ENCODE results near the gene TMEM176B.

GRCh38 chr7:150791304-150791703 lies 8.9 kb downstream of the TMEM176B start:
- no peak for TF ChIP-seq EZH2phosphoT487 (IDR thresholded peaks at IDR 0.05; ENCODE audit: low read depth)
- TF ChIP-seq CTCF (IDR thresholded peaks at IDR 0.05; ENCODE audit: low read depth, low read length): no peak
